Measurements from ENCODE around the gene GSTK1.
"Not testable (repeated sequence)": the region's sequence is repeated elsewhere in the genome, so short reads cannot be mapped to it uniquely, and the experiment has no call there.

GRCh38 chr7:143213478-143213877 is 49.8 kb upstream of the GSTK1 start:
- TF ChIP-seq, protein P1, sequence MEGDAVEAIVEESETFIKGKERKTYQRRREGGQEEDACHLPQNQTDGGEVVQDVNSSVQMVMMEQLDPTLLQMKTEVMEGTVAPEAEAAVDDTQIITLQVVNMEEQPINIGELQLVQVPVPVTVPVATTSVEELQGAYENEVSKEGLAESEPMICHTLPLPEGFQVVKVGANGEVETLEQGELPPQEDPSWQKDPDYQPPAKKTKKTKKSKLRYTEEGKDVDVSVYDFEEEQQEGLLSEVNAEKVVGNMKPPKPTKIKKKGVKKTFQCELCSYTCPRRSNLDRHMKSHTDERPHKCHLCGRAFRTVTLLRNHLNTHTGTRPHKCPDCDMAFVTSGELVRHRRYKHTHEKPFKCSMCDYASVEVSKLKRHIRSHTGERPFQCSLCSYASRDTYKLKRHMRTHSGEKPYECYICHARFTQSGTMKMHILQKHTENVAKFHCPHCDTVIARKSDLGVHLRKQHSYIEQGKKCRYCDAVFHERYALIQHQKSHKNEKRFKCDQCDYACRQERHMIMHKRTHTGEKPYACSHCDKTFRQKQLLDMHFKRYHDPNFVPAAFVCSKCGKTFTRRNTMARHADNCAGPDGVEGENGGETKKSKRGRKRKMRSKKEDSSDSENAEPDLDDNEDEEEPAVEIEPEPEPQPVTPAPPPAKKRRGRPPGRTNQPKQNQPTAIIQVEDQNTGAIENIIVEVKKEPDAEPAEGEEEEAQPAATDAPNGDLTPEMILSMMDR (IDR thresholded peaks at IDR 0.05; ENCODE audit: low read depth, low read length, poor library complexity, severe bottlenecking): not testable (repeated sequence)
- TF ChIP-seq EZH2phosphoT487 (IDR thresholded peaks at IDR 0.05; ENCODE audit: borderline replicate concordance, low read length): not testable (repeated sequence)
